GM18909 (cell line): ENCODE measurements around the gene ATG4B.
A peak's percentile ranks its signal among the peaks of the same experiment; 100 is the strongest.
"Not testable (repeated sequence)": the region's sequence is repeated elsewhere in the genome, so short reads cannot be mapped to it uniquely, and the experiment has no call there.

ENCODE experiments used
- ATAC-seq: cut with Tn5 transposase; IDR thresholded peaks from one replicate; pipeline ENCODE4 v1.9.1; 2021; ENCODE audit warnings: mild to moderate bottlenecking; ENCODE audit not compliant: unreplicated experiment, poor library complexity

ATG4B gene

GRCh38 chr2:241637018-241637794, at the start of gene ATG4B, which contains the start of gene THAP4:
TSS of gene ATG4B (plus strand) at chr2:241637693. CDS start at chr2:241637715, 22 bp downstream.
TSS of gene THAP4 (minus strand) at chr2:241637158. CDS start at chr2:241637017, 141 bp downstream.
- ATAC-seq = peak; percentile 67

- ATAC-seq = not testable (repeated sequence)
These were observed 47.6 kb upstream of the ATG4B start for GRCh38 chr2:241589863-241590262.

GRCh38 chr2:241590496-241591455, 46.7 kb upstream of the ATG4B start:
- not testable (repeated sequence) for ATAC-seq

- no peak for ATAC-seq
These were observed 45.2 kb upstream of the ATG4B start for GRCh38 chr2:241592126-241592845.

- no peak for ATAC-seq
These were observed 44.2 kb upstream of the ATG4B start for GRCh38 chr2:241593271-241593670.

GRCh38 chr2:241595600-241596140, 41.8 kb upstream of the ATG4B start:
- ATAC-seq = no peak

GRCh38 chr2:241597561-241597960, 39.9 kb upstream of the ATG4B start:
- no peak for ATAC-seq

- no peak for ATAC-seq
These were observed 39.4 kb upstream of the ATG4B start for GRCh38 chr2:241598061-241598460.

- no peak for ATAC-seq
These were observed 39.0 kb upstream of the ATG4B start for GRCh38 chr2:241598487-241598886.

GRCh38 chr2:241599615-241600014, 37.9 kb upstream of the ATG4B start:
- no peak for ATAC-seq

- no peak for ATAC-seq
These were observed 35.7 kb upstream of the ATG4B start for GRCh38 chr2:241601841-241602240.

- no peak for ATAC-seq
These were observed 34.8 kb upstream of the ATG4B start for GRCh38 chr2:241602720-241603119.

GRCh38 chr2:241603686-241604085, 33.8 kb upstream of the ATG4B start:
- ATAC-seq = no peak

- ATAC-seq = no peak
These were observed 31.3 kb upstream of the ATG4B start for GRCh38 chr2:241606186-241606585.

- ATAC-seq = no peak
These were observed 30.2 kb upstream of the ATG4B start for GRCh38 chr2:241607162-241607885.

GRCh38 chr2:241608881-241609280, 28.6 kb upstream of the ATG4B start:
- ATAC-seq = no peak

GRCh38 chr2:241609859-241610793, 27.4 kb upstream of the ATG4B start:
- peak; percentile 97 for ATAC-seq

- ATAC-seq = no peak
These were observed 26.4 kb upstream of the ATG4B start for GRCh38 chr2:241611062-241611461.
